Epithelial cell of esophagus (primary cell): ENCODE measurements around the gene UPK3A.

Experiments used
- DNase-seq: peaks from one replicate; pipeline ENCODE4 v3.0.0; 2010; ENCODE audit warnings: low read depth
- H3K4me3 ChIP-seq: 2 replicates; pipeline ENCODE4 v1.5.1; 2011; ENCODE audit warnings: mild to moderate bottlenecking, low read length, control low read depth
- TF ChIP-seq, protein P1 (sequence below): IDR thresholded peaks from 2 replicates; pipeline ENCODE4 v1.5.1; 2011; ENCODE audit warnings: low read depth, mild to moderate bottlenecking, low read length, control low read depth, inconsistent platforms; ENCODE audit not compliant: insufficient read depth; ENCODE audit errors: missing control alignments

The UPK3A gene

DNA sequence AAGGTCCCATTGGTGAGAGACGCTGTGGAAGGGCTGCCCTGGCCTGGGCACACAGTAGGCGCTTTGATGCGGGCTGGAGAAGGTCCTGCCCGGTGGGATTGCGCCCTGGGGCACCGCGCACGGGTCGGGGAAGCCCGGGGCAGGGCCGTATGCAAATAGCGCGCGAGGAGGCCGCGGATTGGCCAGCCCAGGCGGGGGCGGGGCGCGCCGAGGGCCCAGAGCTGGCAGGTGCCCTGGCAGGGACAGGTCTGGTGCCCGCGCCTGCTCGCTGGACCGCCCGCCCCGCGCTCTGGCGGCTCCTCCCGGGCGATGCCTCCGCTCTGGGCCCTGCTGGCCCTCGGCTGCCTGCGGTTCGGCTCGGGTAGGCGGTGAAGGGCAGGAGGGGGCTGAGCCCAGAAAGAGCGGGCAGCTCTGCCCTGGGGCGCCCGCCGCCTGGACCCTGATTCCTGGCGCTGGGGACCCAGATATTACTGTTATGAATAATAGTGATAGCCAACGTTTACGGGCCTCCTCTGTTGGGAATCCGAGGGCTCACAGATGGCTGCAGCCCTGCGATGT lies at the start of gene UPK3A:
Gene UPK3A (plus strand): TSS at position 245 of the 558 bp plus-strand sequence. CDS start 65 bp downstream, at position 310.
- peak; percentile 58 for DNase-seq
- peak within 1 kb of the TSS; percentile 10 for H3K4me3 ChIP-seq
- TF ChIP-seq, protein P1, sequence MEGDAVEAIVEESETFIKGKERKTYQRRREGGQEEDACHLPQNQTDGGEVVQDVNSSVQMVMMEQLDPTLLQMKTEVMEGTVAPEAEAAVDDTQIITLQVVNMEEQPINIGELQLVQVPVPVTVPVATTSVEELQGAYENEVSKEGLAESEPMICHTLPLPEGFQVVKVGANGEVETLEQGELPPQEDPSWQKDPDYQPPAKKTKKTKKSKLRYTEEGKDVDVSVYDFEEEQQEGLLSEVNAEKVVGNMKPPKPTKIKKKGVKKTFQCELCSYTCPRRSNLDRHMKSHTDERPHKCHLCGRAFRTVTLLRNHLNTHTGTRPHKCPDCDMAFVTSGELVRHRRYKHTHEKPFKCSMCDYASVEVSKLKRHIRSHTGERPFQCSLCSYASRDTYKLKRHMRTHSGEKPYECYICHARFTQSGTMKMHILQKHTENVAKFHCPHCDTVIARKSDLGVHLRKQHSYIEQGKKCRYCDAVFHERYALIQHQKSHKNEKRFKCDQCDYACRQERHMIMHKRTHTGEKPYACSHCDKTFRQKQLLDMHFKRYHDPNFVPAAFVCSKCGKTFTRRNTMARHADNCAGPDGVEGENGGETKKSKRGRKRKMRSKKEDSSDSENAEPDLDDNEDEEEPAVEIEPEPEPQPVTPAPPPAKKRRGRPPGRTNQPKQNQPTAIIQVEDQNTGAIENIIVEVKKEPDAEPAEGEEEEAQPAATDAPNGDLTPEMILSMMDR, result no peak

DNA sequence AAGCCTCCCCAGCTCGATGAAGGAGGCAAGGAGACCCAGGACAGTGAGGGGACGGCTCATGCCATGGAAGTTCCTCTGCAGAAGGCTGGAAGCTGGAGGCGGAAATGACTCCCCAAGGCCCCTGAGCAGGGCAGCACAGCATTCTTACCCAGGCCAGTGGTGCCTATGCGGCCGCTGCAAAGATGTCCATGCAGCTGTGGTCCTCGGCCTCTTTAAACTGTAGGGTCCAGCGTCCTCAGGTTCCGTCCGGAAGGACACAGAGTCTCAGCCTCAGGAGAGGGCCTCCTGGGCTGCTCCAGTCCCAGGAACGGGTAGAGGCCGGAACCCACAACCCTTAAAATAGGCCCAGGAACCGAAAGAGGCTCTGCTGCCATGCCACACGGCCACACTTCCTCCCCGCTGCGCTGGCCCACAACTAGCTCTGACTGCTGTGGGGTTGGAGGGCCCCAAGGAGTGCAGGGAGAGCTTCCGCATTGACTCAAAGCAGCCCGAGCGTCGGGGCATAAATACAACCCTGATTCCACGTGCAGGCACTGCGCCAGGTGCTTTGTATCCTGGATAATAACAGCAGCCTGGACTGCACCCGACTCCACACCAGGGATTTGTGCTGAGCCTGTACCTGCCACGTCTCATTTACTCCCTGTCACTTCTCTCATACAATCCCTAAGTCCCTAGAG lies 49.5 kb upstream of the UPK3A start:
- H3K4me3 ChIP-seq, result no peak overlapping the region
- no peak for DNase-seq
- TF ChIP-seq, protein P1, result no peak

DNA sequence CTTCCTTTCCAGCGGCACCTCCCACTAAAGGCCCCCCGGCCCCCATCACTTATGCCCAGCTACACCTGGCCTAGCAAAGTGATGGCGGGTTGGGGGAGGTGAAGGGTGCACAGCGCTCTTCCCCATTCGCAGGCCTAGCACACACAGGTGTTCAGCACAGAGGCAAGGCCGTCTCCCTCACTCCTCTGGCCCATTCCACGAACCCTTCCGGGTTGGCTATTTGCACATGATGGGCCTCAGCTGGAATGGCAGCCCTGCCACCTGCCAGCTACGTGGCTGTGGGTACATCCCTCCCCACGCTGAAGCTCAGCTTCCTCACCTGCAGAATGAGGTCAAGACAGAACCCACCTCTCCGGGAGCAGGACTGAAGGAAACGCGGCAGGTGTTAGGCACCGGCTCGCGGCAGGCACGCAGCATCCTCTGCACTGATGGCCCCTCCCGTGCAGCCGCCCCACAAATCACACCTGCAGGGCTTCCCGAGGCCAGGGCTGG lies 48.9 kb upstream of the UPK3A start:
- TF ChIP-seq, protein P1, result no peak
- no peak for DNase-seq
- no peak overlapping the region for H3K4me3 ChIP-seq

DNA sequence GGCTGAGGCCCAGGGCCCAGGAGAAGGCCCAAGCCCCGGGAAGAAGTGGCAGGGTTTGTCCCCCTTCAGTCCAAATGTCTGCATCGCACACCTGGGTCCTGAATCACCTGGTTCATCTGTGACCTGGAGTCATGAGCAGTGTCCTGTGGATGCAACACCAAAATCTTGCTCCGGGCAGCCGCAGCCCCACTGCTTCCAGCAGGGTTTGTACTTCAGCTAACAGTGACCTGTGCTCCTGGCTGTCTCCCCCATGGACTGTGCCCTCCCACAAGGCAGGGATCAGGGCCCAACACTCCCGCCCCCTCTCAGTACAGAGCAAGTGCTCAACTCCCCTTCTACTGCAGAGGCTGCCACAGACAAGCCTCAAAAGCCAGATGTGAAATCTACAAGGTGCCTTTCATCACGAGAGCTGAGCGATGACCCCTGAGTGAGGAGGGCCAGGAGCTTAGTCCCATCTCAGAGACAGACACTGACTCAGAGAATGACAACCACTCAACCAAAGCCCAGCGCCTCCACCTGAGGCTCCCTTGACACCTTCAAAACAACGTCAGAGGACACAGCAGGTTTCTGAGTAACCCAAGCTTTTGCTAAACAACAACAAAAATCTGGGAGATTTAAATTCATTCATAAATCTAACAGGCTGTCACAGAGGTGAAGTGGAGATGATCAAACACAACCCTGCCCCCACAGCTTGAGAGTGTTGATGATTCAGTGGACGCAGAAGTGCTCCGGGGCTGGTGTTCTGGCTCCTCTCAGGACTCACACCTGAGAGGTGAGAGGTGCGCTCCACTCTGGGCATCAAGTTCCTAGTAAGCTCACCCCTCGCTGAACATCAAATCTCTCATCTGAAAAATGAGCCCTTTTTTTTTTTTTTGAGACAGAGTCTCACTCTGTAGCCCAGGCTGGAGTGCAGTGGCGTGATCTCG lies 47.4 kb upstream of the UPK3A start:
- TF ChIP-seq, protein P1, result no peak
- DNase-seq, result peak; percentile 62
- H3K4me3 ChIP-seq, result no peak overlapping the region

DNA sequence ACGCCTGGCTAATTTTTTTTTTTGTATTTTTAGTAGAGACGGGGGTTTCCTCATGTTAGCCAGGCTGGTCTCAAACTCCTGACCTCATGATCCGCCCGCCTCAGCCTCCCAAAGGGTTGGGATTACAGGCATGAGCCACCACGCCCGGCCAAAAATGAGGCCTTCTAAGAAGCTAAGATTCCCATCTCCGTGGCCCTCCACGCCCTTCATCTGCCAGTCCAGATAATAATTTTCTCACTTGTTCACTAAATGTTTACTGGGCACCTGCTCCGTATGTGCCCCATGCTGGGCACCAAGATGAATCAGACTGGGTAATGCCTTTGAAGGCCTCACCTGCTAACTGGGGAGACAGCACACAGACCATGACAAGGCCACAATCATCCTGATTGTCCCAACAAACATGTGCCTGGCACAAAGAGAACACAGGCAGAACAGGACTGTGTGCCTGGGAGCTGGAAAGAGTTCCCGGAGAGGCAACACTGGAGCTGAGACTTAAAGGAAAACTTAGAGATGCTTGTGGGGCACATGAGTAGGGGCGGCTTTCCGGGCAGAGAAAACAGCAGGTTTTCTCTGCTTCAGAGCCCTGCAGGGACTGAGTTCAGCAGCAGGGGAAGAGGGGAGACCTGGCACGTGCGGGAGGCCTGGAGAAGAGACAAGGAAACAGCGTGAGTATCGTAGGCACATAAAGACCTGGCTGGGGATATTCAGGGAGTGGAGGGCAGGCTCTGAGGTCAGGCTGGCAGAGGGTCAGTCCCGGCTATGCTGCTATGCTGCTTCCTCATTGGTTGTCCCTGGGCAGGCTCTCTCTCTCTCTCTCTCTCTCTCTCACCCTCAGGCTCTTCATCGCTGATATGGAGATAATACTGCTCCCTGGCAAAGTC lies 46.4 kb upstream of the UPK3A start:
- no peak for DNase-seq
- H3K4me3 ChIP-seq, result no peak overlapping the region
- TF ChIP-seq, protein P1, result no peak
